GM19452 (cell line): Measurements from ENCODE around the gene SHC4.

Experiments used
- ATAC-seq: cut with Tn5 transposase; IDR thresholded peaks from one replicate; pipeline ENCODE4 v1.9.1; 2021; ENCODE audit not compliant: unreplicated experiment

The SHC4 gene, protein sequence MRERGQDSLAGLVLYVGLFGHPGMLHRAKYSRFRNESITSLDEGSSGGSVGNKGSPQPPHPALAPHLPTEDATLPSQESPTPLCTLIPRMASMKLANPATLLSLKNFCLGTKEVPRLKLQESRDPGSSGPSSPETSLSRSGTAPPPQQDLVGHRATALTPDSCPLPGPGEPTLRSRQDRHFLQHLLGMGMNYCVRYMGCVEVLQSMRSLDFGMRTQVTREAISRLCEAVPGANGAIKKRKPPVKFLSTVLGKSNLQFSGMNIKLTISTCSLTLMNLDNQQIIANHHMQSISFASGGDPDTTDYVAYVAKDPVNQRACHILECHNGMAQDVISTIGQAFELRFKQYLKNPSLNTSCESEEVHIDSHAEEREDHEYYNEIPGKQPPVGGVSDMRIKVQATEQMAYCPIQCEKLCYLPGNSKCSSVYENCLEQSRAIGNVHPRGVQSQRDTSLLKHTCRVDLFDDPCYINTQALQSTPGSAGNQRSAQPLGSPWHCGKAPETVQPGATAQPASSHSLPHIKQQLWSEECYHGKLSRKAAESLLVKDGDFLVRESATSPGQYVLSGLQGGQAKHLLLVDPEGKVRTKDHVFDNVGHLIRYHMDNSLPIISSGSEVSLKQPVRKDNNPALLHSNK

DNA sequence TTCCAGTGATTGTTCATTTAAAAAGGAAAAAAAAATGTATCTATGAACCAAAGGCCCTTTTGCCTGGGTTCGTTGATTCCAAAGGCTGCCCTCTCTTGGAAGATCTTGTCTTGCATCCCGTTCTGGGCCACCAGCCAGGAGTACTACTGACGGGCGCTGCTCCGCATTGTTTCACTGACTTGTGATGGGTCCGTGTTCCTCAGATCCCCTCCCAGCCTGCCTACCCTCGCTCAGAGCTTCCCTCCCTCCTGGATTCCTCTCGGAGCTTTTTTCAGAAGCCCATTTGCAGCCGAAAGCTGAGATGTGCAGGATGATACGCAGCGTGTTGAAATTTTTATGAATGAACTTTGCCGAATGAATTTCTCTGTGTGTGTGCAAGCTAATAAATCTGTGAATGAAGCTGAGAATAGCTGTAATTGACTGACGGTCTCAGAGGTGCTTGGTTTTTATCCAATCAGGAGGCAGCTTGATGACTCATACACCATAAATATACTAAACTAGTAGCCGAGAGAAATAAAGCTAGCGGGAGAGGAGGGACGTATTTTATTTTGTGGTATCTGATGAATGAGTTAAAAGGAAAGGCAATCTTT lies at the start of gene SHC4:
TSS of gene SHC4 (minus strand) at position 396 of the 590 bp plus-strand sequence. CDS start 904 bp downstream, outside the sequence.
- peak; percentile 46 for ATAC-seq

DNA sequence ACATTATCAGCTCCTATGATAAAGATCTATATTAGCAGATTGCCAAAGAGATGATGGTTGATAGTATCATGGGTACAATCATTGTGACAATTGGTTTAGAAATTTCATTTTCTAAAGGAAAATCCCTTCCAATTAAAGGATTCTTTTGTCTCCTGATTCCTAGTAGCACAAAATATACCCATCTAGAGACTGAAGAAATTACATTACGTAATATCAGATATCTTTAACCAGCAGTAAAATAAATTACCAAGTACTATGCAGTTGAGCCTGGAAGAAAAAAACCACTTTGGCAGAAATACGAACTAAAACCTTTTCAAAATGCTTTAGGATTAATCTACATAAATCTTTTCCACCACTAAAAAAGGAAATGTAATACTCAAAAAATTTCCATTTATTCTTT lies 35.6 kb upstream of the SHC4 start:
- no peak for ATAC-seq

DNA sequence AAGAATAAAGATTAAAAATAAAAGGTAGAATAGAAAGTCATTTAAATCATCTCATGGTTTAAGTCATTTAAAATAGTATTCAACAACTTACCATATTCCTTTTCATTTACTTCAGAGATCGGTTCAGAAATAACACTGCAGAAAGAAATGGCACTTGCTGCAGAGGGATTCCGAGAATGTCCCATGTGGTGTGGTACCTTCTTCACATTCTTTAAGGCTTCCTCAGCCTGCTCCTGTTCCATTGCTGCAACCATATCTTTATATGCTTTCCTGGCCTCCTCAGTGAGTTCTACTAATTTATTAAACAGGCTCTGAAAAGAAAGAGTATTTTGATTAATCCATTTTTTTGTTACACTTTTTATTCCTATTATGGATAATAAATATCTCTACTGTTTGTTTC lies 32.6 kb upstream of the SHC4 start:
- no peak for ATAC-seq

GRCh38 chr15:48993380-48993779 lies 29.7 kb upstream of the SHC4 start:
- ATAC-seq, result no peak

DNA sequence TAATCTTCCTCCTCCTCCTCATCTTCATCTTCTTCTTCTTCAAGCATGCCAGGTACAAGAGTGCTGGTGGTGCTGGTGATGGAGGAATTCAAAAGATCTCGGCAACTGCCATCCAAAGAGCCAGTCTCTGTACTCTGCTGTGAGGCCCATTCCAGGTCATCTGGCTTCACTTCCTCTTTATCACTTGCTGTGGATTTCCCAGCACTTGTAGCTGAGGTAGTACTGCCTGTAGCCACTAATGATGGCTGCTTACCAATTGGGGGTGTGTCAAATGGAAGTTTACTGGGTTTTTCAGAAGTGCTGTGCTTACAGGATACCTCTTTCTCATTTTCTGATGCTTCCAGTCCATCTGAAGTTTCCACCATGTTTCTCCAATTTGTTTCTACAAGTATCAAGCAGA lies 28.8 kb upstream of the SHC4 start:
- ATAC-seq, result no peak

- ATAC-seq, result no peak
Measured at GRCh38 chr15:48992096-48992495, 28.4 kb upstream of the SHC4 start.

DNA sequence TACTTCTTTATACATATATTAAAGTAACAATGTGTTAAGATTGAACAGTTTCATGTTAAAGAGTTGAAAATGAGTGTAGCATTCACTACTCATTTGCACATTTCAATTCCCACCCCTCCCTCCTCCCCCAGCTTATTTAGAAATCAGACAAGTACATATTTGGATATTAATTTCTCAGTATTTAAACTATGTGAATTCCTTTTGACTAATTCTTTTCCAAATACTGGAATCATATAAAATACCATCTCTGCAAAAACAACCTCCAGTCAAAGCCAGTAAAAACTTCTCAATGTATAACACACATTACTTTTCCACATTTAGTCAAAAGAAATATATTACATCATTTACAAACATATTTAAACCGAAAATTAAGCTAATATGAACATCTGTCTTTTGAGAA lies 25.5 kb upstream of the SHC4 start:
- no peak for ATAC-seq

DNA sequence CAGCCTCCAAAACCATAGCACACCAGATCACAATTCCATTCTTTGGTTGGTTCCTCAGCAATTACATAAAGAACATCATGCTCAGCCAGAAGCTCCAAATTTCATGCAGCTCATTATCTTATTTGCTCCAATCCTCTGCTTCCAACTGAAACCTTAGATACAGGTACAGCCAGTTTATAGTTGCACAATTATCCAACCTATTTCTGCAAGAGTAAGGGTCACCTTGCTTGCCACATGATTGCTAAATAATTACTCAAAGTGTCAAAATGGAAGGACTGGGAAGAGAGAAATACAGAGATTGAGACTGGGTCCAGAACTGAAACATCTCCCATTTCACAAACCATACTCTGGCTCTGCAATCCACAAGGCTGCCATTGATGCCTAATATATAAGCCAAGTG lies 23.4 kb upstream of the SHC4 start:
- no peak for ATAC-seq

GRCh38 chr15:48986240-48986639 lies 22.5 kb upstream of the SHC4 start:
- no peak for ATAC-seq

DNA sequence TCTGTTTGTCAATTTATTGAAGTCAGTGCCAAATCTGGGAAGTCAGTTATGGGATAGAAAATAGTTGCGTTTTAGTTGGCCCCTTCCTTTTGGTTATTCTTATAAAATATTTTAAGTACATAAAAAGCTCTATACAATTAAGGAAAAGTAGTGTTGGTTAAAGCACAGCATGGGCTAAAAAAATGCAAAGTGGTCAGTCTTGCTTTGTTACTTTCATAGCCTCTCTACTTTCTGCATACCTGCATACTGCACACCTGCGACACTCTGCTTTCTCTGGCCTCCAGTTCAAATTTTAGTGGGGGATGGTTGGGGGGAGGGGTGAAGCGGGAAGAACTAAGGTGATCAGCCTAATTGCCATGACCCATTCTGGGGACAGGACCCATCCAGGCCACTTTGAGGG lies 21.8 kb upstream of the SHC4 start:
- ATAC-seq, result no peak

DNA sequence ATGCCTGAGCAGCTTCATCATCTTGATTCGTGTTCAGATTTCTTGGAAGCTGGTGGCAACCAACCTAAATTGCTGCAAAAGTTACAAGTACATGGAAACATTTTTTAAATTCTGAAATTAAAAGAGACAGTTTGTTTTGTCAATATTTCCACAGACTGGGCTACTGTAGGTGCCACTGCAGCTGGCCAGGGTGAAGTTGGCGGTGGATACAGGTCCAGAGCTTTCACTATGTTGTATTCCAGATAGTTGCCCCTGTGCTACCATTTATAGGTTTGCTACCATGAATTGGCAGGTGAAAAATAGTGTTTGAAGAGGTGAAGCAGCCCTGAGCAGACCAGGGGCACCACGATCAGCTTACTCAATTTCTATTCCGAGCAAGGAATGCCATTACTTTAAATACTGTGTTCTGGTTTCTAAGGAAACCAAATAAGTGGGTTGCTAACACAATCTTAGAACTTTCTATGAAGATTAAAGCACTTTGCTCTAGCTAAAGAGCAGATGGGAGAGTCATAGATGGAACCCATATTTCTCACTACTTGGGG lies 21.2 kb upstream of the SHC4 start:
- ATAC-seq, result no peak

GRCh38 chr15:48984021-48984710 lies 20.4 kb upstream of the SHC4 start:
- no peak for ATAC-seq

DNA sequence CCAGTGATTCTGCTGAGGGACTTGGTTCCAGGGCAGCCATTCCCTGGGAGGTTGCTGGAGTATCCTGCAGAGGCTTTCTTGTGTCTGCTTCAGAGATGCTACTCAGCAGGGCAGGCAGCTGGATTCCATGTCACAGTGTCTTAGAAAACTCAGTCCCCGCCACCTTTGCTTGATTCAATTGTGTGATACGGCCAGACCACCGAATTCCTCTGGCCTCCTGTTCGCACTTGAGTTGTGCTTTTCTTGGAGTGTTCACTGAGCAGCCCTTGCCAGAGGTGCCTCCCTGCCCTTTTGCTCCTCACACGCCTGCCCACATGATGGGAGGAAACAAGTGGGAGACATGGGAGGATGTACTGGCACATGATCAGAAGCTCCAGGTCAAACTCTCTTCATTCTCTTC lies 19.6 kb upstream of the SHC4 start:
- ATAC-seq, result no peak

- ATAC-seq, result no peak
Measured at GRCh38 chr15:48981941-48982340, 18.2 kb upstream of the SHC4 start.

- ATAC-seq, result no peak
Measured at GRCh38 chr15:48978638-48979037, 14.9 kb upstream of the SHC4 start.

DNA sequence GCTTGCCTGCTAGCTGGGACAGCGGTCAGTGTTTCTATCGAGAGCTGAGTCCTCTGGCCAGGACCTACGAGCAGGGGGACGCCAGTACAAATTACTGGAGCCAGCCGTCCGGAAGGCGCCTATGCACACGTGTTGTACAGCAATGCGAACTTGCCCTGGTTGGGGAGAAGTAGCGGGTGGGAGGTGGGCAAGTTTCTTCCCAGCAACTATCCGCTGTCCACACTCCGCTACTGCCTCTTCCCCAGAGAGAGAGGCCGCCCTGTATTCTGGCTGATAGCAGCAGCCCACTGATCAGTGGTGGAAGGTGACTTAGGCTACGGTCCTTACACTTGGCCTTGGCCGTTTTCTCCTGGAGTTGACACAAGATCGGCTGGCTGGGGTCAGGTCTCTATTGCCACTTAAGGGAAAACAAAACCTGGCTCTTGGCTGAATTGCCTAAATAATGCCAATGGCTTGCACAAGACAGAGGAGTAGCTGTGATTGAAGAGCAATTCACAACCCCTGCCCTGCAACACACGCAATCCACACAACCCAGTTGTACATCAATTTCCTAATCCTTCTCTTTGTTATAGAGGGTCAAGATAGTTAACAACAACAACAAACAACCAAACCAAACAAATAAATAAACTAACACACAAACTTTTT lies 12.8 kb upstream of the SHC4 start:
- ATAC-seq, result no peak

DNA sequence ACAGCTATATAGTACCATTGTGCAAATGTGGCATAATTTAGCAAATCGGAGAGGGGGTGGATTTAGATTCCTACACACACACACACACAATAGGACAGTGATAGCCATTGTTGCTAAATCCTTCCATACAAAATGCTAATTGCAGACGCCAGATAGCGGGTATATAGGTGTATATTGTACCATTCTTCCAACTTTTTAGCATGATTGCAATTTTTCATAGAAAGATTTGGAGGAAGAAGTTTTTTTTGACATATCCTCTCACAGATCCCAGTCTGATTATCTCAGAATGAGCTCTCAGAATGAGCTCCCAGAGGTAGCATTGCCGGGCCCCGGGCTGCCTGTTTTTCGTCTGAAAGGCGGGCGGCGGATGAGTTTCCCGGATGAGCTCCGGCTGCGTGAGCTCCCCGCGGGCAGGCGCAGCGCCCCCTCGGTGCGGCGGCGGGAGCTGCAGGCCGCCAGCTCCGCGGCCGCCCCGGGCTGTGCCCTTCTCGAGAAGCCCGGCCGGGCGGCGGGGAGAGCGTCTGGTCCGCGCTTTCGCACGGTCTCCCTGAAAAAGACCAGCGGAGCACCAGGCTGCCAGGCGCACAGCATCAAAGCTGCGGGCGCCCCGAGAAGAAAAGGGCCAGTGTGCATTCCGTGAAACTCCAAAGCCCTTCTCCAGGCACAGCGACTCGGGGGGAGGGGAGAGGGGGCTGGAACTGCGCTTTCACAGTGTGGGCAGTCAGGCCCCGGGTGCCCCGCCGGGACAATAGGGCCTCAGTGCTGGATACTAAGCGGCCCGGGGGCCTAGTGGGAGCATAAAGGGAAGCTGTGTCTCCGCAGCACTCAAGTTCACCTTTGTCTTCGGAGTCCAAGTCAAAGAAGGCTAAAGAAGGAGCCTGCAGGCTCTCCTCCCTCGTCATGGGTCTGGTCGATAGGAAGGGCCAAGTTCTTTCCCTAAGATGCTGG lies 12.0 kb upstream of the SHC4 start:
- peak; percentile 95 for ATAC-seq

DNA sequence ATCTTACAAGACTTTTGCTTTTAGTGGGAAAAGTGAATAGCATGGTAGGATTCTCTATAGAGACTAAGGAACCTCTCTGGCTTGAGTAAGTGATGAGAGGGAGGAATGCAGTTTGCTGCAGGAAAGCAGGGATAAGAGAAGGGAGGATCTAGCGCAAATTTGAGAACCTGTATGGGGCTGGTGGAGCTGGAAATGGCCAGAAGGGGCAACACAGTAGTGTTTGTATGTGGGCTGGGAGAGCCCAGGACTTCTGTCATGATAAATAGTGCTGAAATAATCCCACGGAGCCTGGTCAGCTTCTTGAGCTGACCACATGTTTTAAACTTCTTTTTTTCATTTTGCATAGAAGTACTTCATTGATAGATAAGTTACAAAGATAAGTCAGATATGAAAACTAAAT lies 11.2 kb upstream of the SHC4 start:
- ATAC-seq, result no peak

- ATAC-seq, result no peak
Measured at GRCh38 chr15:48972750-48973503, 9.2 kb upstream of the SHC4 start.
